Activated naive CD4-positive, alpha-beta T cell treated with anti-CD3 and anti-CD28 coated beads, Interleukin-2, amount 50 U/mL, for 72 hours (primary cell): ENCODE data around the gene TMEM150B. TPM values are rescaled to one million over a fixed set of nuclear protein-coding genes. Genes with fewer than 3 reads are reported as not detected.
A peak's percentile ranks its signal among the peaks of the same experiment; 100 is the strongest.

Experiments used
- ATAC-seq, 2 donors: fragments of 150-1000 bp; cut with Tn5 transposase; 2 replicates each; pipeline ENCODE4 v1.10.0; 2021; ENCODE audit warnings: mild to moderate bottlenecking in 2 of 2, moderate library complexity in 2 of 2
- DNase-seq, 2 donors: peaks; one replicate each; pipeline ENCODE4 v3.0.0; 2021 to 2022; ENCODE audit warnings: low spot score in 2 of 2
- H3K27ac Mint-ChIP-seq, 2 donors: one replicate each; pipeline ENCODE4 v1.8.0; 2022; ENCODE audit warnings: mild to moderate bottlenecking in 2 of 2, mixed read lengths in 2 of 2
- H3K36me3 Mint-ChIP-seq, 2 donors: one replicate each; pipeline ENCODE4 v1.8.0; 2022; ENCODE audit warnings: mixed read lengths in 2 of 2
- H3K9me3 Mint-ChIP-seq, 2 donors: one replicate each; pipeline ENCODE4 v1.8.0; 2022; ENCODE audit warnings: mixed read lengths in 2 of 2
- total RNA-seq, 2 donors: library from RNA; stranded (reverse); gene quantifications; one replicate each; pipeline ENCODE4 v1.2.3, GENCODE V29; 2022

TMEM150B gene
- total RNA-seq, 2 donors from 2014 or later, result not detected

DNA sequence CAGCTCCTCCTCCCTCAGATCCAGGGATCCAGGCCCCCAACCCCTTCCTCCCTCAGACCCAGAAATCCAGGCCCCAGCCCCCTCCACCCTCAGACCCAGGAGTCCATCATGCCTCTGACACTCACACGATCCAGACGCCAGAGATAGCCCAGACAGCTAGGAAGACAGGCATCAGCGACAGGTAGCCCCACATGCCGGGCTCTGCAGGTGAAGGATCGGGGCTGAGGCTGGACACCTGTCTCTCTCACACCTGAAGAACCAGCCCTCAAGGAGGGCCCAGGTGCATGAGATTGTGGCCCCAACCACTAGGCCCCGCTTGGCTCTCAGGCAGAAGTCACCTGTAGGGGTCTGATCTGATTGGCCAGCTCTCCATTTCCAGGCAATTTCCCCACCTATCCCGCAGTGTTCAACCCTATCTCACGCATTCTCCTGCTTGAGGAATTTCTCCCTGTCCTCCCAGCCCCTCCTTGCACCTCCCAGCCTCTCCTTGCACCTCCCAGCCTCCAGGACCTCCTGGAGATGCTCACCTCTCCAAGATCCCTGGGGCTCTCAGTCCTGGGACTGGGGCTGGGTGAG lies 4.2 kb downstream of the TMEM150B start:
- H3K27ac Mint-ChIP-seq, result no peak overlapping the region
- DNase-seq, result no peak
- no peaks in the 10 kb centered on the region for H3K9me3 Mint-ChIP-seq
- no peak for ATAC-seq
- no peaks in the 10 kb centered on the region for H3K36me3 Mint-ChIP-seq

DNA sequence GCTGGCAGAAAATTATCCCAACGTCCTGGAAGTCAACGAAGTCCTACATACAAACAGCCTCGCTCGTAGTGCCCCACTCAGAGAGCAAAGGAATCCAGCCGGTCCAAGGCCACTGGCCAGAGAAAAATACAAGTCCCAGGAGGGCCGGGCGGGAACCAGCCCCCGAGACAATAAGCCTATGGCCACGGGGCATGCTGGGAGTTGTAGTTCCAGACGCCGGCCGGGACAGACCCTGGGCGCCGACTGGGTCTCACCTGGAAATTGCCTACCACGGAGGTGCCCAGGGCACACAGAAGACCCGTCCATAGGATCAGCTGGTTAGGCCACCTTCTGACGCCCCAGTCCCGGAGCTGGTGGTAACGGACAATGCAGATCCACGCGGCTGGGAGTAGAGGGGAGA lies 5.4 kb downstream of the TMEM150B start:
- no peaks in the 10 kb centered on the region for H3K36me3 Mint-ChIP-seq
- DNase-seq (no peak), ATAC-seq (no peak)
- H3K9me3 Mint-ChIP-seq, result no peaks in the 10 kb centered on the region
- peak overlapping the region in 1 of 2 donors; percentile 82 for H3K27ac Mint-ChIP-seq

DNA sequence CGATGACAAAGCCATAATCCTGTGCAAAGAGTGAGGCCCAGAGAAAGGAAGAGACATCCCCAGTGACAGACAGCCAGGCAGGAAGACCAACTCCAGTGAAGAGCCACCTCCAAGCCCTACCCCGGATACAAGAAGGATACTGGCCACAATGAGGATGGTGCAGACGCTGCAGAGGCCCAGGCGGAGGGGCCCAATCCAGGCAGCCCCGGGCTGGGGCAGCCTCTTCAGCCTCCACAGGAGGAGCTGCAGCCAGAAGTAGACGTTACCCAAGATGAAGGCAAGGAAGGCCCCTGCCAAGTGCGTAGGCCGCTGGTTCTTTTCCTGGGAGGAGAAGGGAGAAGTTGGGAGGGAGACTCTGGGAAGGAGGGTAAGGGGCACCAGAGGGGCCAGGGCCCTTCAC lies 8.5 kb downstream of the TMEM150B start:
- no peaks in the 10 kb centered on the region for H3K36me3 Mint-ChIP-seq
- ATAC-seq, result no peak
- DNase-seq, result no peak
- no peaks in the 10 kb centered on the region for H3K9me3 Mint-ChIP-seq
- no peak overlapping the region for H3K27ac Mint-ChIP-seq

DNA sequence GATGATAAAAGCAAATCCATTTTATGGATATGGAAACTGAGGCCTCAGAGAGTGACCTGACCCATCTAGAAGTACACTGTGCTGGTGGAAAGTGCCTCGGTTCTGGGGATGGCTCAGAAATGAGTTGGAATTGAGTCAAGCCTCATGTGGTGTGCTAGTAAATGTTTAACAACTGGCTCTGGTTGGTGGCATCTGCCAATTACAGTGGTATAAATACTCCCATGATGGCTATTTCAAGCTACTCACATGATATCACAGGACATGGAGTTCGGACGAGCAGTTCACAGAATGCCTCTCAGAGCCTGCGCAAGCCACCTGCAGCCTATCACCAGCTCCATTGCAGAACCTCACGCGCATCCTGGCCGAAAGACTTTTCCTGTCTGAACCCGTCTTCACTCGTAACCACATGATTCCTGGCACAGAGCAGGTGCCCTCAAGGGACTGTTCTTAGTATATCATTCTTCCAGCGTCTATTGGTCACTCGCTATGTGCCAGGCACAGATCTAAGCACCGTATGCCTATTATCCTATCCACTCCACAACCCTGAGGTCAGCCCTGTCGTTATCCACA lies 9.1 kb downstream of the TMEM150B start:
- no peak for DNase-seq
- no peak overlapping the region for H3K27ac Mint-ChIP-seq
- no peaks in the 10 kb centered on the region for H3K36me3 Mint-ChIP-seq
- no peak for ATAC-seq
- H3K9me3 Mint-ChIP-seq, result no peaks in the 10 kb centered on the region

DNA sequence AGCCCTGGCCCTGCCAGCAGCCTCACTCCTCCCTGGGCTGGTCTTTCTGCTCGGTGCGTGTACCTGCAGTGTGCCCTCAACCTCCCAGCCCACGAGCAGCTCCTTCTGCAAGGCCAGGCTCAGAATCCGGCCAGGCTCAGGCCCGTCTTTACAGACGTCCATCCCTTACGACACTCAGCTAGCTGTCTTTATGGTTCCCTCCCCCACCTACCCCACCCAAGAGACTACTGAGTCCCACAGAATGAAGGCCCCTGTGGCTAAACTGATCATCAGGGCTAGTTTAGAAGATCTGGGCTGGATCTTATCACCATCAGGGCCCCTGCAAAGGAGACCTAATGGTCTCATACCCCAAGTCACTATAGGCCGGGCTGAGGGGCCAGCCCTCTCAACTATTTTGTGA lies 10.7 kb downstream of the TMEM150B start:
- no peak overlapping the region for H3K27ac Mint-ChIP-seq
- ATAC-seq (no peak), DNase-seq (no peak)
- no peaks in the 10 kb centered on the region for H3K9me3 Mint-ChIP-seq
- H3K36me3 Mint-ChIP-seq, result no peaks in the 10 kb centered on the region

DNA sequence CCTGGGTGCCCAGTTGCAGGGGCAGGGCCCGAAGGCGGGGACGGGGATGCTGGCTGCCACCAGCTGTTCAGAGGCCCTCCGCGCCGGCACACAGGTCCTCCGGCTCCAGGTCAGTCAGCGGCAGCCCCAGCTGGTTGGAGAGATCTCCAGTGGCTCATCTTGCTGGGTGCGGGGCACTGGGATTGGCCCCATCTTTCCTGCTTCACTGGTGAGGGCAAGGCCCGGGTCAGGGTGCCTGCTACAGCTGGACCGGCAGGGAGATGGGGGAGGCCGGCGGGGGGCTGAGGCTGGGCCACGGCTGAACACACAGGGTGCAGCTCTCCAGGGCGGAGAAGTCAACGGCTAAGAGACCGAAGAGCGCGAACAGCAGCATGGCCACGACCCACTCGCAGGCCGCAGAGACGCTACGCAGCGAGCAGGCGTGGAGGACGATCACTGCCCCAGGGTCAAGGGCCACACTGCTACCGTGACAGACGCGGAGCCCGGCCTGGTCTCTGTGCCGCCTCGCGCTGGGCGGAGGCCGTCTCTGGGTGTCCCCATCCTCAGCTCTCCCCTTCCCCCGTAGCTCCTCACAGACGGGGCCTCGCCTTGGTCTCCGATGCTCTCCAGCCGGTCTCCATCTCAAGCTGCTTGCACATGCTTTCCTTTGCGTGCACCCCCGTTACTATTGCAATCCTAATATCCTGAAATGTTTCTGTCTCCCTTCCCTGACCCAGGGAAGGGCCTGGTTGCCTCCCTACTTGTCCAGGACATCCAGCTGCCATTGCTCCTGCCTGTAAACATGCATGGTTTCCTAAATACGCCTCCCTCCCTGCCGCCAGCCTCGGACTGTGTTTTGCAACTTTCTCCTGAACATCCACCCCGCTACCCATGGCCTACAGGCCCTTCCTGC lies 12.3 kb downstream of the TMEM150B start:
- H3K36me3 Mint-ChIP-seq, result no peaks in the 10 kb centered on the region
- ATAC-seq (no peak), DNase-seq (no peak)
- no peak overlapping the region for H3K27ac Mint-ChIP-seq
- H3K9me3 Mint-ChIP-seq, result no peaks in the 10 kb centered on the region

DNA sequence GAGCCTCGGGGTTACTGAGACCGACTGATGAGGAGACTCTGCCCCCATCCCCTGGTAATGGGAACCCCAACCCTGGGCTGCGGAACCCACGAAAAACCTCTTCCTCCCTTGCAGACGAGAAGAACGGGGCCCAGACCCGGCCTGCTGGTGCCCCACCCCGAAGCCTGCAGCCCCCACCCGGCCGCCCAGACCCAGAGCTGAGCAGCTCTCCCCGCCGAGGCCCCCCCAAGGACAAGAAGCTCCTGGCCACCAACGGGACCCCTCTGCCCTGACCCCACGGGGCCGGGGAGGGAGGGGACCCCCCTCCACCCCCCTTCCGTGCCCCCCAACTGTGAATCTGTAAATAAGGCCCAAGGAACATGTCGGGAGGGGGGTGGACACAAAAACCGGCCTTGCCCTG lies 13.3 kb downstream of the TMEM150B start:
- ATAC-seq (no peak), DNase-seq (no peak)
- Mint-ChIP-seq H3K36me3 (no peaks in the 10 kb centered on the region), H3K27ac (no peak overlapping the region), H3K9me3 (no peaks in the 10 kb centered on the region)

DNA sequence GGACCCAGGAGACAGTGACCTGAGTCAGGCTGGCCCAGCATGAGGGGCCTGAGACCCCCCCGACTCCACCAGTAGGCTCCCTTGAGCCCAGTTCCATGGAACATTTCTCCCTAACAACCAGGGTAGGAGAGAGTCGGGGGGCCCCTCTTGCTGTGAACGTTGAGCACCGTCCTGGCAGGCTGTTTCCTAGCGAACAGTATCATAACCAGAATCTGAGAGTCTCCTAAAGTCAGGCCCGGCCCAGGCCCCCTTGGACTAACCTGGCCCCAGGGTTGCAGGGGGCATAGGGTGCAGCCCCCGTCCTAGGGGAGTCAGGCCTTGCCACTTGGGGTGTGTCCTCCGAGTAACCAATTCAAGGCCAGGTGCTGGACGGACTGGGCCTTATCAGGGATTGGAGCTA lies 13.7 kb downstream of the TMEM150B start:
- no peak for ATAC-seq
- no peak for DNase-seq
- no peaks in the 10 kb centered on the region for H3K36me3 Mint-ChIP-seq
- H3K27ac Mint-ChIP-seq, result no peak overlapping the region
- no peaks in the 10 kb centered on the region for H3K9me3 Mint-ChIP-seq

DNA sequence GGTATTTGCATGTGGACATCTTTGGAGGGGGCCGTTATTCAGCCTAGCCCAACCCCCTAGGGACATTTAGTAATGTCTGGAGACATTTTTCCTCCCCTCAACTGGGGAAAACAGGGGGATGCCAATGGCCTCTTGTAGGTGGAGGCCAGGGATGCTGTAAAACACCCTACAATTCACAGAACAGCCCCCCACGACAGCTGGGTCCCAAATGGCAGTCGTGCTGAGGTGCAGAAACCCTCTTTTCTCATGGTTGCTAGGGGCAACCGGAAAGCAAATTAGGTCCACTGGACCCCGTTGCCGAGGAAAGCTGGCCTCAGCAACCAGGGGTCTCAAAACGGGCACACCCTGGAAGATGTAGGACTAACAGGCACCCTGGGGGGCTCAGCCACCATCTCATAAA lies 14.6 kb downstream of the TMEM150B start:
- no peaks in the 10 kb centered on the region for H3K9me3 Mint-ChIP-seq
- ATAC-seq (no peak), DNase-seq (no peak)
- no peak overlapping the region for H3K27ac Mint-ChIP-seq
- no peaks in the 10 kb centered on the region for H3K36me3 Mint-ChIP-seq

DNA sequence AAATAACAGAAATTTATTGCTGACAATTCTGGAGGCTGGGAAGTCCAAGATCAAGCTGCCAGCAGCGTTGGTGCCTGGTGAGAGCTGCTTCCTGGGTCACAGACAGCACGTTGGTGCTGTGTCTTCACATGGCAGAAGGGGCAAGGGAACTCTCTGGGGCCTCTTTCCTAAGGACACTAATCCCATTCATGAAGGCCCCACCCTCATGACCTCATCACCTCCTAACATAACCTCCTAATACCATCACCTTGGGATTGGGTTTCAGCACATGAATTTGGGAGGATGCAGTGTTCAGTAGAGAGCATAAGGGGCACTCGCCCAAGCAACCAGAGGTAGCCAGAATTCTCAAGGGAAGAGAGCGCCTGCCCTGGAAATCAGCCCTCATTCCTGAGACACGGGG lies 15.7 kb downstream of the TMEM150B start:
- H3K9me3 Mint-ChIP-seq, result no peaks in the 10 kb centered on the region
- no peak overlapping the region for H3K27ac Mint-ChIP-seq

DNA sequence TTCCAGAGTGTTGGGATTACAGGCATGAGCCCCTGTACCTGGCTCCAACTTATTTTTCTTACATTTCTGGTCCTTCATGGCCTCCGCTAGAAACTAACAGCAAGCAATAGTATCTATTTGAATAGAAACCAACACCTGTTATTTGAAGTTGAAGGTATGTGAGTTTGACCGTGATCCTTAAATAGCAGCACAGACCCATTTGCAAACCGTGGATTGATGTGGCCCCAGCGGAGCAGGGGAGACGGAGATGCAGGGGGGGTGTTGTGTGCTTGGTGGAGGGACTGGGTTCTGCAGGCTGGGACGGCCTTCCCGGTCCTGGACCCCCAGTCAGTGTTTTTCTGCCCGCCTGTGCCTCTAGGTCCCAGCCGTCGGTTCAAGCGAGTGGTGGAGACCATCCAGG lies 16.9 kb downstream of the TMEM150B start:
- no peak for DNase-seq
- no peak for ATAC-seq
- Mint-ChIP-seq H3K27ac (no peak overlapping the region), H3K9me3 (no peaks in the 10 kb centered on the region), H3K36me3 (no peaks in the 10 kb centered on the region)

More for the DNA sequence above, 15.7 kb downstream of the TMEM150B start:
- H3K36me3 Mint-ChIP-seq, result no peaks in the 10 kb centered on the region
- DNase-seq (no peak), ATAC-seq (no peak)

DNA sequence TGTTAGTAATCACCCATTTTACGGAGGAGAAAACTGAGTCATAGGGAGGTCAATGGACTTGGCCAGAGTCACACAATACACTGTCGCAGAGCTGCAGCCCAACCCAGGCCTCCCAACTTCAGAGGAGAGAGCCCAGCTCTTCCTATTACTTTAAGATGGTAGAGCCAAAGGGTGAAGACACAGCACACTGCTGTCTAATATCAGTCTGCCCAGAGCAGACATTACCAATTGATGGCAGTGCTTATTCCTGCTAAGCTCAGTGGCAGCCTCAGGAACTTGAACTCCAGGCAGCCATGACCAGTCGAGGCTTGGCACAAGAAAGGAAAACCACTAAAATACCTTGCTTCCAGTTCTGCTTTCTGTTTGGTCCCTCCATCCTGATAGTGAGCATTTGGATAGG lies 18.4 kb downstream of the TMEM150B start:
- ATAC-seq, result no peak
- H3K9me3 Mint-ChIP-seq, result no peaks in the 10 kb centered on the region
- no peaks in the 10 kb centered on the region for H3K36me3 Mint-ChIP-seq
- DNase-seq, result no peak
- no peak overlapping the region for H3K27ac Mint-ChIP-seq

DNA sequence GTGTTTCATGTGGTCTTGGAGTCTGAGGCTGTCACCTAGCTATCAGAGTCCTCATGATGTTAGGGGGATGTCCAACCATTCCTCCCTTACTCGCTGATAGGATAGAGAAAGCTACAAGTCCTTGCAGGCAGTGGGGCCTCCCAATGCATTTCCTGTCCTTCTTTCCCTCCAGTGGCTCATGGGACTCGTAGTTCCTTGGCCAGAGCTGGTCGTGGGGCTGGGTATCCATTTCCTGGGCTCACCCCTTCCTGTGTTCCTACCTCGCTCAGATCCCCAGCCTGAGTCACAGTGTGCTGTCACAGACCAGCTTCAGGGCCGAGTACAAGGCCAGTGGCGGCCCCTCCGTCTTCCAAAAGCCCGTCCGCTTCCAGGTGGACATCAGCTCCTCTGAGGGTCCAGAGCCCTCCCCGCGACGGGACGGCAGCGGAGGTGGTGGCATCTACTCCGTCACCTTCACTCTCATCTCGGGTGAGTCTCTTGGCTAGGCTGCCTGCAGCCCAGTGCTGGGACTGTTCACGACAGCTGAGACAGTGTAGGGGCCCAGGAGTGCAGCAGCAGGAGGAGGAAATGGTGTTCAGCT lies 19.1 kb downstream of the TMEM150B start:
- H3K36me3 Mint-ChIP-seq, result no peaks in the 10 kb centered on the region
- no peaks in the 10 kb centered on the region for H3K9me3 Mint-ChIP-seq
- peak overlapping the region in 1 of 2 donors; percentile 72 for H3K27ac Mint-ChIP-seq
- DNase-seq (no peak), ATAC-seq (no peak)

DNA sequence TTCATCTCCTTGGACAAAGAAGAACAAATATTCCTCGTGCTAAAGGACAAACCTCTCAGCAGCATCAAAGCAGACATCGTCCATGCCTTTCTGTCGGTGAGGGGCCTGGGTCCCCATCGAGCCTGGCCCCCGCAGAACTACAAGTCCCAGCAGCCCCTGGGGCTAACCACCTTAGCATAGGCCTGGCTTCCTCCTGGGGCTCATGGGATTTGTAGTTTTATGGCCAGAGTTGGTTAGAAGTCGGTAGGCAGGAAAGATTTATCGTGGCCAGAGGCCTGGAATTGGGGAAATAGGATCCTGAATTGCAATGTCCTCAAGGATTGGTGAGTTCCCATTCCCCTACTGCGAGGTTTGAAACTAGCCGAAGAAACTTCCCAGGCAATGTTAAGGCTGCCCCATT lies 19.6 kb downstream of the TMEM150B start:
- DNase-seq, result peak in 1 of 2 donors; percentile 59
- no peaks in the 10 kb centered on the region for H3K36me3 Mint-ChIP-seq
- ATAC-seq, result peak in 1 of 2 donors; percentile 65
- H3K27ac Mint-ChIP-seq, result no peak overlapping the region
- no peaks in the 10 kb centered on the region for H3K9me3 Mint-ChIP-seq

DNA sequence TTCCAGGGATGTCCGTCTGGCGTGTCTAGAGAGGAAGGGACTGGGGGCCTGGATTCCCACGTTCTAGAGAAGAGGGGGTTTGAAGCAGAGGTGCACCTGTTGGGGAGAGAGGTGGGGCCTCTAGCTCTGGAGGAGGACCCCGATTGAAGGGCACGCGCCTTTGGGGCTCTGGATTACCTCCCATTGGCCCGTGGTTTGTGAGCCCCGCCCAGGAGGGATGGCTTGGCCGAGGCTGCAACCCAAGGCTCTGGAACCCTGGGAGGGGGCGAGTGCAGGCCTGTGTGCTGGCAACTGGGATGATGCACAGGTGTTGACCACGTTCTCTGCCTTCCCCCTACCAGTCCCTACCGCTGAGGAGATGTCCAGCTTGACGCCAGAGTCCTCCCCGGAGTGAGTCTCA lies 20.2 kb downstream of the TMEM150B start:
- no peaks in the 10 kb centered on the region for H3K36me3 Mint-ChIP-seq
- DNase-seq, result no peak
- no peaks in the 10 kb centered on the region for H3K9me3 Mint-ChIP-seq
- ATAC-seq, result no peak
- H3K27ac Mint-ChIP-seq, result no peak overlapping the region

DNA sequence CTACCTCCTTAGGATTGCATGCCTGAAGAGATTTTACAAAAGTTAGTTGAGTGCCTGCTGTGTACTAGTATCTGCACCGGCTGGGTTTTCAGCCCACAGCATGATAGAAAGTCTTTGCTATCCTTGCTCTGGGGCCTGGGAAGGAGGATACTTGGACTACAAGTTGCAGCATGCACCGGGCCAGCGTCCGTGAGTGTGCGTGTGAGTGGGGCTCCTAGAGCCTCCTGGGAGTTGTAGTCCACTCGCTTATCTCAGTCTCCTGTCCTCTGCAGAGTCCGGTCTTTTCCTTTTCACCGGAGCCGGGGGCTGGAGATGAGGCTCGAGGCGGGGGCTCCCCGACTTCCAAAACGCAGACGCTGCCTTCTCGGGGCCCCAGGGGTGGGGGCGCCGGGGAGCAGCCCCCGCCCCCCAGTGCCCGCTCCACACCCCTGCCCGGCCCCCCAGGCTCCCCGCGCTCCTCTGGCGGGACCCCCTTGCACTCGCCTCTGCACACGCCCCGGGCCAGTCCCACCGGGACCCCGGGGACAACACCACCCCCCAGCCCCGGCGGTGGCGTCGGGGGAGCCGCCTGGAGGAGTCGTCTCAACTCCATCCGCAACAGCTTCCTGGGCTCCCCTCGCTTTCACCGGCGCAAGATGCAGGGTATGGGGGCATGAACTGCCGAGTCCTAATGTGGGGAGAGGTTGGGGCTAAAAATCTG lies 20.7 kb downstream of the TMEM150B start:
- DNase-seq, result peak in 1 of 2 donors; percentile 39
- Mint-ChIP-seq H3K9me3 (no peaks in the 10 kb centered on the region), H3K27ac (no peak overlapping the region), H3K36me3 (no peaks in the 10 kb centered on the region)
- ATAC-seq, result peak in 1 of 2 donors; percentile 47

DNA sequence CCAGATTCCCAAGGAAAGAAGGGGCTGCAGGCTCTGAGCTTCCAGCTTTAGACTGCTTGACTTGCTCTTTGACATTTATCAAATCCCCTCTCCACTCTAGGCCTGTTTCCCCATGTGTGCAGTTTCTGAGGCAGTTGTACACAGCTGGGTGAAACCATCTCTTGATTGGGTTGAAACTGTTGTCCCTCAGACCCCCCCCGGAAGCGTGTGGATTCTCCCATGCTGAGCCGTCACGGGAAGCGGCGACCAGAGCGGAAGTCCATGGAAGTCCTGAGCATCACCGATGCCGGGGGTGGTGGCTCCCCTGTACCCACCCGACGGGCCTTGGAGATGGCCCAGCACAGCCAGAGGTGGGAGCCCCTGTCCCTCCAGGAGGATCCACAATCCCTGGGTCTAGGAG lies 21.7 kb downstream of the TMEM150B start:
- Mint-ChIP-seq H3K27ac (no peak overlapping the region), H3K36me3 (no peaks in the 10 kb centered on the region), H3K9me3 (no peaks in the 10 kb centered on the region)
- DNase-seq (no peak), ATAC-seq (no peak)
